PC-9 (cell line): ENCODE results near the gene SDR39U1. TPM values are rescaled to one million over a fixed set of nuclear protein-coding genes. Genes with fewer than 3 reads are reported as not detected.
"Not testable (repeated sequence)": the region's sequence is repeated elsewhere in the genome, so short reads cannot be mapped to it uniquely, and the experiment has no call there.

Experiments used
- Bru-seq: library from RNA; stranded (reverse); fragments of 400-500 nt; gene quantifications from one replicate; lab custom pipeline; 2021; lab: Mats Ljungman, UMichigan
- BruChase-seq, 2 experiments: library from RNA; stranded (reverse); fragments of 400-500 nt; gene quantifications; one replicate each; lab custom pipeline; 2021; lab: Mats Ljungman, UMichigan
- BruUV-seq: library from RNA; stranded (reverse); fragments of 400-500 nt; replicated peaks from 2 replicates; lab custom pipeline; 2021; lab: Mats Ljungman, UMichigan
- CTCF ChIA-PET: fragments of 300-600 bp; sonication (Branson Sonifier 250); formaldehyde crosslinking; loops from one replicate; lab custom pipeline; 2022; ENCODE audit warnings: antibody characterized with exemption; lab: Charles Lee
- POLR2A ChIA-PET: fragments of 300-600 bp; sonication (Branson Sonifier 250); formaldehyde crosslinking; loops from one replicate; lab custom pipeline; 2022; ENCODE audit warnings: antibody characterized with exemption; ENCODE audit not compliant: unreplicated experiment; lab: Charles Lee
- DNase-seq, 2 experiments: peaks; one replicate each; pipeline versions ENCODE4 v3.0.0 to v3.0.0-alpha.2; 2015 to 2022; ENCODE audit warnings: mixed read lengths in 1 of 2
- H2AFZ ChIP-seq: fragments of 200-600 bp; sonication (generic); 2 replicates; pipeline ENCODE4 v1.8.1; 2017; ENCODE audit warnings: antibody characterized with exemption
- H3F3A ChIP-seq: fragments of 200-600 bp; sonication (generic); 2 replicates; pipeline ENCODE4 v1.8.1; 2017; ENCODE audit warnings: antibody characterized with exemption, mild to moderate bottlenecking, low read depth; ENCODE audit not compliant: insufficient read depth
- H3K27ac ChIP-seq: fragments of 200-600 bp; sonication (generic); 2 replicates; pipeline ENCODE4 v1.6.1; 2016; ENCODE audit warnings: mixed run types
- H3K27me3 ChIP-seq: fragments of 200-600 bp; sonication (generic); 2 replicates; pipeline ENCODE4 v1.6.1; 2016; ENCODE audit warnings: low read depth, mixed run types; ENCODE audit not compliant: insufficient read depth
- H3K36me3 ChIP-seq: fragments of 200-600 bp; sonication (generic); 2 replicates; pipeline ENCODE4 v1.6.1; 2016; ENCODE audit warnings: low read depth, mixed run types
- H3K4me1 ChIP-seq: fragments of 200-600 bp; sonication (generic); replicated peaks from 2 replicates; pipeline ENCODE4 v1.6.1; 2016; ENCODE audit warnings: mixed run types; ENCODE audit not compliant: insufficient read depth
- H3K4me2 ChIP-seq: fragments of 200-600 bp; sonication (generic); 2 replicates; pipeline ENCODE4 v1.6.1; 2017; ENCODE audit warnings: mixed run types
- H3K4me3 ChIP-seq: fragments of 200-600 bp; sonication (generic); 2 replicates; pipeline ENCODE4 v1.6.1; 2016; ENCODE audit warnings: mixed run types
- H3K79me2 ChIP-seq: fragments of 200-600 bp; sonication (generic); 2 replicates; pipeline ENCODE4 v1.6.1; 2017; ENCODE audit warnings: low read depth, mixed run types
- H3K9me2 ChIP-seq: fragments of 200-600 bp; sonication (generic); 2 replicates; pipeline ENCODE4 v1.8.1; 2017; ENCODE audit warnings: mild to moderate bottlenecking; ENCODE audit not compliant: insufficient read depth
- H3K9me3 ChIP-seq: fragments of 200-600 bp; sonication (generic); 2 replicates; pipeline ENCODE4 v1.8.1; 2016; ENCODE audit warnings: low read depth; ENCODE audit not compliant: insufficient read depth
- H4K20me1 ChIP-seq: fragments of 200-600 bp; sonication (generic); 2 replicates; pipeline ENCODE4 v1.8.1; 2017; ENCODE audit not compliant: insufficient read depth
- EZH2 ChIP-seq: fragments of 200-600 bp; sonication (generic); IDR thresholded peaks from 2 replicates; pipeline ENCODE4 v1.8.0; 2017; ENCODE audit warnings: antibody characterized with exemption, low read depth
- intact Hi-C: fragments of 100-400 bp; cut with micrococcal nuclease; formaldehyde crosslinking; loops from one replicate; pipeline ENCODE4 v1.10.0; 2022; ENCODE audit not compliant: unreplicated experiment
- long read RNA-seq: library from polyadenylated mRNA; stranded (forward); transcript quantifications from one replicate; pipeline ENCODE4 v2.0.0, GENCODE V29; 2022
- total RNA-seq: library from RNA; stranded (reverse); gene quantifications from 2 replicates; pipeline ENCODE4 v1.2.3, GENCODE V29; 2021
- TF ChIP-seq, protein P1 (sequence below): fragments of 200-600 bp; sonication (generic); conservative IDR thresholded peaks from 2 replicates; pipeline ENCODE4 v1.6.1; 2017; ENCODE audit warnings: mixed run types, antibody characterized with exemption, mild to moderate bottlenecking, moderate library complexity

The SDR39U1 gene, protein sequence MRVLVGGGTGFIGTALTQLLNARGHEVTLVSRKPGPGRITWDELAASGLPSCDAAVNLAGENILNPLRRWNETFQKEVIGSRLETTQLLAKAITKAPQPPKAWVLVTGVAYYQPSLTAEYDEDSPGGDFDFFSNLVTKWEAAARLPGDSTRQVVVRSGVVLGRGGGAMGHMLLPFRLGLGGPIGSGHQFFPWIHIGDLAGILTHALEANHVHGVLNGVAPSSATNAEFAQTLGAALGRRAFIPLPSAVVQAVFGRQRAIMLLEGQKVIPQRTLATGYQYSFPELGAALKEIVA
- 14.8 and 17.2 TPM in 2 replicates for total RNA-seq
- percentile 69 among the genes with signal in this experiment for Bru-seq, nascent RNA
- BruChase-seq, experiment 1, labeled RNA remaining after a 2-hour chase, result percentile 64 among the genes with signal in this experiment
- BruChase-seq, experiment 2, labeled RNA remaining after a 6-hour chase, result percentile 78 among the genes with signal in this experiment
- long read RNA-seq, transcript SDR39U1-201 (6 exons, 1,233 nt), result major isoform, 7 of 29 reads
- long read RNA-seq, partial matches to known transcripts, result 2 of 29 reads
- long read RNA-seq, other reads (novel, unspliced or antisense), result 14 of 29 reads

DNA sequence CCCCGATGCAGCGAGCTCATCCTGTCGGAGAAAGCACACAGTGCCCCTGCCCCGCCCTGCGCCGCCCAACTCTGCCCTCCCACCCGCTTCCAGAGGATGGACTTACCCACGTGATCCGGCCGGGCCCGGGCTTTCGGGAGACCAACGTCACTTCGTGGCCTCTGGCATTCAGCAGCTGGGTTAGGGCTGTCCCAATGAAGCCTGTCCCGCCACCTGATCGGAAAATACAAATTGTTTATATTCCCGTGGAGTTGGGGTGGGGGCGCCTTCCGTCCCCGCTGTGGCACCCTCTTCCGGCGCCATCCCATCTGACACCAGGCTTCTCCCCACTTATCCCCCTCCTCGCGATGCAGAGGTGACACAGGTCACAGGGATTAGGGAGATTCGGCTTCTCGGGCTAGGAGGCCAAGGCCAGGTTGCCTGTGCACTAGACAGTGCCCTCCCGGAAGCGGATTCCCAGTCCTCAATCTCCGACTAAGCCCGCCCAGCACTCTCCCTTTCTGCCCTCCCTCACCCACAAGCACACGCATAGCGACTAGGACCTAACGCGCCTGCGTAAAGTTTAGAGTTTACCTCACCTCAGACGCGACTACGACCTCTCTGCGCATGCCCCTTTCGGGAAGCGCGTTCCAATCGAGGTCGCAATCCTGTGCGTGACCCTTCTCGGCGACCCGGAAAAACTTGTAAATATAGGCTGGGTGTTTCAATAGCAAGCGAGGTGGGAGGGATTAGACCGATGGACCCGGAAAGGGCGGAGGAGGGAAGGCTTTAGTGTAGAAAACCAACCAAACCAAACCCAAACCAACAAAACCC lies at the start of gene SDR39U1:
Gene SDR39U1 (minus strand): TSS at position 537 of the 813 bp plus-strand sequence. CDS start 7 bp downstream, at position 530.
- ChIA-PET CTCF (interaction anchor here (0.8 to 0.9 kb wide), 2 partner anchors 110 to 200 kb away, joined by 3 read pairs; partner anchors contain the start of gene TINF2), POLR2A (interaction anchor here (0.6 to 1.1 kb wide), 4 partner anchors 109 to 352 kb away, joined by 3 to 6 read pairs (median 4); no protein-coding TSS in a partner anchor)
- Histone ChIP-seq H3K4me1 (no peaks in the 10 kb centered on the region), H3K27ac (peak within 1 kb of the TSS; percentile 96), H3K79me2 (peaks cover 15% of the 10 kb centered on the region; the same call in 1 of the 2 replicates), H4K20me1 (no peaks in the 10 kb centered on the region), H3F3A (peaks cover 24% of the 10 kb centered on the region), H3K4me2 (peak within 1 kb of the TSS; percentile 93), H3K9me2 (no peaks in the 10 kb centered on the region), H3K36me3 (no peaks in the 10 kb centered on the region), H3K4me3 (peak within 1 kb of the TSS; percentile 86), H3K27me3 (no peaks in the 10 kb centered on the region), H3K9me3 (no peaks in the 10 kb centered on the region), H2AFZ (peak within 1 kb of the TSS; percentile 92)
- TF ChIP-seq EZH2, result no peak
- TF ChIP-seq, protein P1, sequence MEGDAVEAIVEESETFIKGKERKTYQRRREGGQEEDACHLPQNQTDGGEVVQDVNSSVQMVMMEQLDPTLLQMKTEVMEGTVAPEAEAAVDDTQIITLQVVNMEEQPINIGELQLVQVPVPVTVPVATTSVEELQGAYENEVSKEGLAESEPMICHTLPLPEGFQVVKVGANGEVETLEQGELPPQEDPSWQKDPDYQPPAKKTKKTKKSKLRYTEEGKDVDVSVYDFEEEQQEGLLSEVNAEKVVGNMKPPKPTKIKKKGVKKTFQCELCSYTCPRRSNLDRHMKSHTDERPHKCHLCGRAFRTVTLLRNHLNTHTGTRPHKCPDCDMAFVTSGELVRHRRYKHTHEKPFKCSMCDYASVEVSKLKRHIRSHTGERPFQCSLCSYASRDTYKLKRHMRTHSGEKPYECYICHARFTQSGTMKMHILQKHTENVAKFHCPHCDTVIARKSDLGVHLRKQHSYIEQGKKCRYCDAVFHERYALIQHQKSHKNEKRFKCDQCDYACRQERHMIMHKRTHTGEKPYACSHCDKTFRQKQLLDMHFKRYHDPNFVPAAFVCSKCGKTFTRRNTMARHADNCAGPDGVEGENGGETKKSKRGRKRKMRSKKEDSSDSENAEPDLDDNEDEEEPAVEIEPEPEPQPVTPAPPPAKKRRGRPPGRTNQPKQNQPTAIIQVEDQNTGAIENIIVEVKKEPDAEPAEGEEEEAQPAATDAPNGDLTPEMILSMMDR, result no peak
- intact Hi-C loops, result no loop called here
- peak; percentile 89 to 92 for DNase-seq
- no TSS peak for BruUV-seq

DNA sequence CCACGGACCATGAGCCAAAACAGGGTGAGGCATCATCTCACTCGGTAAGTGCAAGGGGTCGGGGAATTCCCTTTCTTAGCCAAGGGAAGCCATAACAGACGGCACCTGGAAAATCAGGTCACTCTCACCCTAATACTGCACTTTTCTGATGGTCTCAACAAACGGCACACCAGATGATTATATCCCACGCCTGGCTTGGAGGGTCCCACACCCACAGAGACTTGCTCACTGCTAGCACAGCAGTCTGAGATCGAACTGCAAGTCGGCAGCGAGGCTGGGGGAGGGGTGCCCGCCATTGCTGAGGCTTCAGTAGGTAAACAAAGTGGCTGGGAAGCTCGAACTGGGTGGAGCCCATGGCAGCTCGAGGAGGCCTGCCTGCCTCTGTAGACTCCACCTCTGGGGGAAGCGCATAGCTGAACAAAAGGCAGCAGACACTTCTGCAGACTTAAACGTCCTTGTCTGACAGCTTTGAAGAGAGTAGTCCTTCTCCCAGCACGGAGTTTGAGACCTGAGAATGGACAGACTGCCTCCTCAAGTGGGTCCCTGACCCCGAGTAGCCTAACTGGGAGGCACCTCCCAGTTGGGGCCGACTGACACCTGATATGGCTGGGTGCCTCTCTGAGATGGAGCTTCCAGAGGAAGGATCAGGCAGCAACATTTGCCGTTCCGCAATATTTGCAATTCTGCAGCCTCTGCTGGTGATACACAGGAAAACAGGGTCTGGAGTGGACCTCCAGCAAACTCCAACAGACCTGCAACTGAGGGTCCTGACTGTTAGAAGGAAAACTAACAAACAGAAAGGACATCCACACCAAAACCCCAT lies 49.2 kb upstream of the SDR39U1 start:
- peak in 1 of 2 experiments; percentile 1 for DNase-seq
- BruUV-seq, H3K4me3 ChIP-seq, H3F3A ChIP-seq, H3K27ac ChIP-seq, intact Hi-C loops, H3K4me1 ChIP-seq, H2AFZ ChIP-seq, CTCF ChIA-PET, H3K9me3 ChIP-seq, H4K20me1 ChIP-seq, POLR2A ChIA-PET, H3K9me2 ChIP-seq, H3K79me2 ChIP-seq, H3K36me3 ChIP-seq: not testable (repeated sequence)
- Histone ChIP-seq H3K4me2 (peak overlapping the region; percentile 36), H3K27me3 (peaks cover 16% of the 10 kb centered on the region)

DNA sequence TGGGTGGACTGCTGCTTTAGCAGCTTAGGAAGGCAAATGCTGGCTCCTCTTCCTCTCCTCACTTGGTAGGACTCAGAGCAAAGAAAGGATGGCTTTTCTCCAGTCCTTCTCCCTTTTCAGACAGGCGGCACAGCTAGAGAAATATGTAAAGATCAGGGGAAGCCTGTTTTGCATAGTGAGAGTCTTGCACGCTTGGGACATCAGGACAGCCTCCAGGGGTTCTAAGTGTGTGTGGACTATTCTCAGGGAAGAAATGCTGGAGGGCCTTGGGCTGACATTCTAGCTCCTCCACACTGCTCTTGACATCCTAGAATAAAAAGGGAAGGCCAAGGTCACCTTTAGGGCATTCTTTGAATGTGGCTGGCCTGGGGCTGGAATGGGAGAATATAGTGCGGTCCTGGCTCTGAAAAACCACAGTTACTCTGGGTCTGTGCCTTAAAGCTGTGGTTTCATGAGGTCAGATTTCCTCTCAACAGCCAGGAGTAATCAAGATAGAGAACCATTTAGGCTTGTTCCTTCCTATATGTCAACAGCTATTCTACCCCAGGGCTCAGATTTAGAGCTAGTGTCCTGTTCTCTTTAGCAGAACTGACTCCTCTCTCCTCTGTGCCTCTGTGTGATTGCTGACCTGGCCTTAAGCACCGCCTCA lies 41.2 kb upstream of the SDR39U1 start:
- ChIA-PET CTCF (no interaction called here), POLR2A (no interaction called here)
- Histone ChIP-seq H3K9me2 (no peaks in the 10 kb centered on the region), H4K20me1 (no peaks in the 10 kb centered on the region), H3K27ac (no peak overlapping the region), H3K27me3 (no peaks in the 10 kb centered on the region), H3K9me3 (no peaks in the 10 kb centered on the region), H3K4me3 (no peak overlapping the region), H3K79me2 (no peaks in the 10 kb centered on the region), H3K36me3 (no peaks in the 10 kb centered on the region), H3K4me1 (no peaks in the 10 kb centered on the region), H3F3A (no peaks in the 10 kb centered on the region), H2AFZ (no peak overlapping the region), H3K4me2 (no peak overlapping the region)
- no peak for DNase-seq
- TF ChIP-seq EZH2, result no peak
- TF ChIP-seq, protein P1, result no peak
- intact Hi-C loops, result no loop called here
- BruUV-seq, result no TSS peak

DNA sequence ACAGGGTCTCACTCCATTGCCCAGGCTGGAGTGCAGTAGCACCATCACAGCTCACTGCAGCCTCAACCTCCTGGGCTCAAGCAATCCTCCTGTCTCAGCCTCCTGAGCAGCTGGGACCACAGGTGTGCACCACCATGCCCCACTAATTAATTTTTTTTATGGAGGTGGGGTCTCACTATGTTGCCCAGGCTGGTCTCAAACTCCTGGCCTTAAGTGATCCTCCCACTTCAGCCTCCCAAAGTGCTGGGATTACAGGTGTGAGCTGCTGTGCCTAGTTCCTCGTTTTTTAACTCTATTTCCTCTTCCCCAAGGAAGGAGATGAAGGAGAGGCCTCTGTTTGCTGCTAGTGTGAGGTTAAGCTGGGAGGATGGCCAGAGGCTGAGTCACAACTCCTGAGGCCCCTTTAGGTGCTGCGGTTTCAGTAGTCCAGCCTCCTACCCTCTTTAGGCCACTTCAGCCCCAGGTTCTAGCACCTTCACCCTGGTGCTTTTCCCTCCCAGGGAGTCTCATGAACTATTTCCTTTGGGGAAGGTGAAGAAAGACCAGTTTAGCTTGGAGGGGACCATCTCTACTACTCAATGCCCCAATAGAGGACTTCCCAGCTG lies 40.2 kb upstream of the SDR39U1 start:
- H3K27me3 ChIP-seq, H3K4me2 ChIP-seq, H3K27ac ChIP-seq, H3K9me2 ChIP-seq, BruUV-seq, H3K9me3 ChIP-seq, CTCF ChIA-PET, H2AFZ ChIP-seq, intact Hi-C loops, POLR2A ChIA-PET, H3K4me3 ChIP-seq, H3K4me1 ChIP-seq, H3K36me3 ChIP-seq, H3F3A ChIP-seq, H3K79me2 ChIP-seq, H4K20me1 ChIP-seq: not testable (repeated sequence)
- DNase-seq, result peak; percentile 9 to 38
